HUDEP-2 (cell line): Measurements from ENCODE around the gene DYNC1H1.
A peak's percentile ranks its signal among the peaks of the same experiment; 100 is the strongest.

ENCODE experiments used
- DNase-seq, 76 experiments: peaks; one replicate each; lab custom pipeline; 2025; ENCODE audit not compliant: unreplicated experiment in 76 of 76; lab: John Stamatoyannopoulos, UW

The DYNC1H1 gene

GRCh38 chr14:101939646-101940170 lies 24.7 kb upstream of the DYNC1H1 start:
- DNase-seq: no peak

GRCh38 chr14:101944451-101944850 lies 19.9 kb upstream of the DYNC1H1 start:
- no peak for DNase-seq

DNA sequence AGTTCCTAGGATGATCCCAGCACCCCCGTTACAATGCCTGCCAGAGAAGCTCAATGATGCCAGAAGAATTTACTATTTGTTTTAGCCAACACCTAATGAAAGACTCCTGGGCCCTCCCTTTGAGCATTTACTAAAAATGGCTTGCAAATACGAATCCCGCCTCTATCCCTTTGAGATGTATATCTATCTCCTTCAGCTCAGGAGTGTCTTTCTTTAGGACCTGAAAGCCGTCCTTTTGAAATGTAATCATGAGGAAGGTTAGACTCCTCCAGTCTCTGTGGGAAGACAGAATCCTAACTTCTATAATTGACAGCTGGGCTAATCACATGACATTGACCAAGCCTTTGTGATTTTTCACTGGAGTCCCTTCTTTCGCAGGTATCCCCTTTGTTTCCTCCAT lies 19.2 kb upstream of the DYNC1H1 start:
- no peak for DNase-seq

DNA sequence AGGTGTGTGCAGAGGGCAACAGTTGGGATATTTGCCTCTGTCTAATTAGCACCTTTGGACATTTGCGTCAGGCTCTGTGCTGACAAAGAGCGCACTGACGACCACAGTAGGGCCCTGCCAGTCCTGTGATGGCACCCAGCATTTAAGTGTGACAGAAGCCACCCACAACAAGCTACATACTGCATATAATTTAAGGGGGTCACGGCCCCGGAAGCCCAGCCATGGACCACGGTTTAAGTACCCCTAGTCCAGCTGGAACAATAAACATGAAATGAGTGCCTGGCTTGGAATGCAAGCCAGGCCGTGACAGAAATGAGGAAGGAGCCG lies 16.8 kb upstream of the DYNC1H1 start:
- peak in 2 of 76 experiments; percentile 26 to 42 for DNase-seq

- peak; percentile 48 to 100 (median 99) for DNase-seq
These were observed 16.3 kb upstream of the DYNC1H1 start for GRCh38 chr14:101947904-101948665.

DNA sequence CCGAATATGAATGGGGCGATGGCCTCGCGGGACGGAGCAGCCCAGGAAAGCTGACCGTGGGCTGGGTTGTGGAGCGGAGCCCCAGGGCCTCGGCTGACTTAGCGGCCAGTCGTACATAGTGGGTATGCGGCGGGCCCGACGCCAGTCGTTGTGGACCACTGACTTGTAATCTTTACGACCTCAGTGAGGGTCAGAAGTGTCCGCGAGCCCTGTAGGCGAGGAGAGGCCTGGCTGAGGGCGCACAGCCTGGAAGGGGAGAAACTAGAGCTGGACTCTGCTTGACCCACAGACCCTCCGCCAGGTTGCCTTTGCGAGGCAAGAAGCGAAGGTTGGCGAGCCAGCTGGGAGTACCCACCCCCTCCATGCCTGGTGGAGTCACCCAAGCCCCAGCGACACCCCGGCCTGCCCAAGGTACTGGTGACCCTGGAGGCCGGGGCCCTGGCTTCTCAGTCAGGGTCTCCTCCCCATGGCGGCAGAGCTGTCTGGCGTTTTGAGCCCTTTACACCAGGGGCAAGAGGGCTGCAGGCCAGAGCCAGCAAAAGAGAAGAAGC lies 15.6 kb upstream of the DYNC1H1 start:
- peak in 1 of 76 experiments; percentile 46 for DNase-seq

DNA sequence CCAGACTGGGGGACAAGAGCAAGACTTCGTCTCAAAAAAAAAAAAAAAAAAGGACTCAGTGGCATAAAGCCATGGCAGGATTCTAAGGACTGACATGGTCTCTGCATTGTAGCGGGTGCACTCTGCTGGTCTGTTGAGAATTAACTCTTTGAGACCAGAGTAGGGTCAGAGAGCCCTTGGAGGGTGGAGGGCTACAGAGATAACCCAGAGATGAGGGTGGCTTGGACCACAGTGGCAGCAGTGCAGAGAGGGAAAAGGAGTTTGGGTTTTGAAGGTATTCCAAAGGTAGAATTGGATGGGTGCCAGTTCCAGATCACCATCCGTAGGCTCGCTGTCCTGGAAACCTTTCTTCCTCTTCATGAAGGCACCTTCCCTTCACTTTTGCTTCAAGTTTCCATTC lies 14.3 kb upstream of the DYNC1H1 start:
- peak in 2 of 76 experiments; percentile 10 to 15 for DNase-seq

GRCh38 chr14:101950516-101951215 lies 13.7 kb upstream of the DYNC1H1 start:
- DNase-seq: no peak

GRCh38 chr14:101953151-101953550 lies 11.2 kb upstream of the DYNC1H1 start:
- no peak for DNase-seq

DNA sequence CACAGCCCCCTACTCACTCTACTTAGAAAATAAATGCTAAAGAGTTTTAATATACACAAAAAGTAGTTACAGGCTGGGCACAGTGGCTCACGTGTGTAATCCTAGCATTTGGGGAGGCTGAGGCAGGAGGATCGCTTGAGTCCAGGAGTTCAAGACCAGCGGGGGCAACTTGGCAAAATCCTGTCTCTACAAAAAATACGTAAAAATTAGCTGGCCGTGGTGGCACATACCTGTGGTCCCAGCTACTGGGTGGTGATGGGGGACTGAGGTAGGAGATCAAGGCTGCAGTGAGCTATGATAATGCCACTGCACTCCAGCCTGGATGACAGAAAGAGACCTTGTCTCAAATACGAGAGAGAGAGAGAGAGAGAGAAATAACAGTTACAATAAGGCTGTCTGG lies 9.9 kb upstream of the DYNC1H1 start:
- DNase-seq: no peak

DNA sequence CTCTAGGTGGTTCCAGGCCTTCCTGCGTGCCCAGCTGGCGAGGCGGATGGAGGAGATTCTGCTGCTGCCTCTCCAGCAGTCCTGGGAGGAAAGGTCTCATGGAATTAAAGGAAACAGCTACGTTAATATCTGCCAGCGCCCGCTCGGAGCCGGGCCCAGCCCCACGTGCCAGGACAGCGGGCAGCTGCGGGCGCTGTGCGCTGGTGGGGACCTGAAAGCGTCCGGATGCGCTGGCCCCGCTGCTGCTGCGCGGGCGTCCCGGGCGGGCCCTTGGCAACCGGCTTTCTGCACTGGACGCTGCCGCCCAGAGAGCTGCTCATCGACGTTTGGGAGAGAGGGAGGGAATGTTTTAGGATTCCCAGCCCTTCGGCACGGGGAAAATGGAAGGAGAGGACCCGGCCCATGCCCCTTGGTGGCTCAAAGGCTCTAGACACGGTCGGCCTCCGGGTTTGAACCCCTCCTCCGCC lies 8.6 kb upstream of the DYNC1H1 start:
- no peak for DNase-seq

DNA sequence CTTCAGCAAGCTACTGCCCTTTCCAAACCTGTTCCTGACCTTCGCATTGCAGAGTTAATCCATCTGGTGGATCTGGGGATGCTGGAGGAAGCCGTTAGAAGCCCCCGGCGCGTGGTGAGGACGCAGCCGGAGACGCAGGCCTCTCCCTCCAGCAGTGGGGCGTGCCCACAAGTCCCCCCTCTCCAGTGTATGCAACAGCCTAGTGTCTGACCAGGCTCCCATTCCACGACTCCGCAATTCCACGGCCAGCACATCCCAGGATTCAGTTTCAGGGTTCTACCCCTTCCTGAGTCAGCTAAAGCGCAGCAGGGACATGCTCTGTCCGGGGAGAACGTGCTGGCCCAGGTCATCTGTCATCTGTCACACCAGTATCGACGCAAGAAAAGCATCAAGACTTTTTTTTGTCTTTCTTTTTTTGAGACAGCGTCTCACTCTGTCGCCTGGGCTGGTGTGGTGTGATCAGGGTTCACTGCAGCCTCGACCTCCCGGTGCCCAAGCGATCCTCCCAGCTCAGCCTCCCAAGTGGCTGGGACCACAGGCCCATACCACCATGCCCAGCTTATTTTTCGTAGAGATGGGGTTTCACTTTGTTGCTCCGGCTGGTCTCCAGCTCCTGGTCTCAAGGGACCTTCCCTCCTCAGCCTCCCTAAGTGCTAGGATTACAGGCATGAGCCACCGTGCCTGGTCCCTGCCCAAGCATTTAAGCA lies 8.0 kb upstream of the DYNC1H1 start:
- DNase-seq: no peak

- peak in 61 of 76 experiments; percentile 7 to 83 (median 47) for DNase-seq
These were observed 6.8 kb upstream of the DYNC1H1 start for GRCh38 chr14:101957406-101958234.

DNA sequence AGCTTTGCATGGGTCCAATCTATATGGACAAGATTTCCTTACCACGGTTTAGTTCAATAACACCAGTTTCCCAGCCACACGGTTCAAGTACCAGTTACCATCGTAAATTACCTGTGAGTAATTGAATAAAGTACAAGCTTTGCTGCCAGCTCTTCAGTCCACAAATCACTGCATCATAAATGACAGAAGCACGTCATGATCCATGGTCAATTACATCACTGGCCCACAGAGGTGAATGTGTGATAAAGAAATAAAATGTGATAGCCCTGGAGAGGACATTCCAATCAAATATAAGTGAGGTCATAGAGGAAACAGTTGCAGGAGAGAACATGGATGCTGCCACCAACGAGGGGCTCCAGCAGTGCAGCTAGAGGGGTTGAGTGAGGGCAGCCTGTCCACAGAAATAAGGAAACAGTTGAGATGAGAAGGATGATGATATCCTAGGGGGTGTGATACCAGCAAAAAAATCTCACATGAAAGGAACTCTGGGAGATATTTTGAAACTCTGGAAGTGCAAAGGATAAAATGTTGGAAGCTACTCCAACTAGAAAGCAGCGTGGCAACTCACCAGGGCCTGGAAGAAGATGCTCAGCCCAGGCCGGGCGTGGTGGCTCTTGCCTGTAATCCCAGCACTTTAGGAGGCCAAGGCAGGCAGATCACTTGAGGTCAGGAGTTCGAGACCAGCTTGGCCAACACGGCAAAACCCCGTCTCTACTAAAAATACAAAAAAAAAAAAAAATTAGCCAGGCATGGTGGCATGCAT lies 5.8 kb upstream of the DYNC1H1 start:
- DNase-seq: no peak

- DNase-seq: no peak
These were observed 5.1 kb upstream of the DYNC1H1 start for GRCh38 chr14:101959277-101959676.

- peak in 14 of 76 experiments; percentile 6 to 42 (median 22) for DNase-seq
These were observed 4.1 kb upstream of the DYNC1H1 start for GRCh38 chr14:101960225-101960624.

GRCh38 chr14:101961011-101961721 lies 3.2 kb upstream of the DYNC1H1 start:
- DNase-seq: peak in 66 of 76 experiments; percentile 10 to 83 (median 57)

DNA sequence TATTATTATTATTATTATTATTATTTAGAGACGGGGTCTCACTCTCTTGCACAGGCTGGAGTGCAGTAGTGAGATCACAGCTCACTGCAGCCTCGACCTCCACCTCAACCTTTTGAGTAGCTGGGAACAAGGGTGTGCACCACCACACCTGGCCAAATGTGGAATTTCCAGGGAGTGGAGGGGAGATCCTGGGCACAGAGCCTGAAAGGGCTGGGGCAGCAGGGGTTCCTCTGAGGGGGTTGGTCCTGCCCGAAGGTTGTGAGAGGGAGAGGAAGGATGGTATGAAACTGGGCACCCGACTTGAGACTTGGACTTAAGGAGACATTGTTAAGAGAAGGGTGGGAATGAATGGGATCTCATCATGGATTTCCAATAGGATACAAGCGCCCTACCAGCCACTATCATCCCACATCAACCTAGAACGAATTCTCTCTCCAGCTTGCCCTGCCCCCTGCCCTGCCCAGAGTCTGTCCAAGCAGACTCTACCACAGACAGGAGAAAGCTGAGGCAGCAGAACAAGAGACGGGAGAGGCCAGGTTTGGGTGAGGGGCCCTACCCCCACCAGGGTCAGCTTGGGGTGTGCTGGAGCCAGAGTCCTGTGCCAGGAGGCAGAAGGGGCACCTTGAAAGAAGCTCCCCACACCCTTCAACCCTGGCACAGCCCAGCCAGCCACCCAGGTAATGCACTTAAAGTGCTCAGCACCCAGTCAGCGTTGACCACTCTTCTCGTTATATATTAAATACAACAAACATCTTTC lies 2.4 kb upstream of the DYNC1H1 start:
- no peak for DNase-seq
